RWPE1 (cell line): ENCODE results near the gene PTGES3.

Source experiments
- CTCF ChIA-PET: fragments of 350-600 bp; sonication (Branson Sonifier 250); formaldehyde crosslinking; extraction: SDS; loops from one replicate; lab custom pipeline; 2021; lab: Yijun Ruan, JAX
- POLR2A ChIA-PET: fragments of 400-600 bp; formaldehyde crosslinking; extraction: SDS; loops from one replicate; lab custom pipeline; 2020; ENCODE audit warnings: antibody characterized with exemption; ENCODE audit not compliant: low non-redundant PET; lab: Yijun Ruan, JAX
- DNase-seq: peaks from one replicate; pipeline ENCODE4 v3.0.0; 2012; ENCODE audit warnings: low spot score
- H3K27ac ChIP-seq: fragments of 450-650 bp; 2 replicates; pipeline ENCODE4 v1.5.1; 2017
- TF ChIP-seq, protein P1 (sequence below): fragments of 450-650 bp; conservative IDR thresholded peaks from 2 replicates; pipeline ENCODE4 v1.5.1; 2017; ENCODE audit warnings: low read depth, mild to moderate bottlenecking

PTGES3 gene

DNA sequence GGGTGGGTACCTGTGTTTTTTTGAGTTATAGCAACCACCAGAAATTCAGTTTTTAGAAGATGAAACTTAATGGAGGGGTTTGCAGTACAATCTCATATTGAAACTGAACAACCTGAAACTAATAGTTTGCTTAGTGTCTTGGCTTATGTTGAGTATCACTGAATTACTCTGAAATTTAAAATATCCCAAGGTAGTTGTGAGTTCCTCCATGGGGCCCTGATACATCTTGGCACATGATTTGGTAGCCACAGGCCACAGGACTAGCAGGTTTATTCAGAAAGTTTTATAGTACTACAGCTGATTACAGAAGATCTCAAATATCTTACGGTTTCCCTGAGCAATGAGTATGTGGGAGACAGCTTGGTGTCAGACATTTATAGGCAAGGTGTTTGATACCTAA lies 10.4 kb downstream of the PTGES3 start:
- peak overlapping the region; percentile 49; the same call in 1 of the 2 replicates for H3K27ac ChIP-seq
- no peak for DNase-seq
- CTCF ChIA-PET: no interaction called here
- POLR2A ChIA-PET: interaction anchor here (1.1 kb wide), 1 partner anchor 9 kb away, joined by 3 read pairs; no protein-coding TSS in a partner anchor
- TF ChIP-seq, protein P1, sequence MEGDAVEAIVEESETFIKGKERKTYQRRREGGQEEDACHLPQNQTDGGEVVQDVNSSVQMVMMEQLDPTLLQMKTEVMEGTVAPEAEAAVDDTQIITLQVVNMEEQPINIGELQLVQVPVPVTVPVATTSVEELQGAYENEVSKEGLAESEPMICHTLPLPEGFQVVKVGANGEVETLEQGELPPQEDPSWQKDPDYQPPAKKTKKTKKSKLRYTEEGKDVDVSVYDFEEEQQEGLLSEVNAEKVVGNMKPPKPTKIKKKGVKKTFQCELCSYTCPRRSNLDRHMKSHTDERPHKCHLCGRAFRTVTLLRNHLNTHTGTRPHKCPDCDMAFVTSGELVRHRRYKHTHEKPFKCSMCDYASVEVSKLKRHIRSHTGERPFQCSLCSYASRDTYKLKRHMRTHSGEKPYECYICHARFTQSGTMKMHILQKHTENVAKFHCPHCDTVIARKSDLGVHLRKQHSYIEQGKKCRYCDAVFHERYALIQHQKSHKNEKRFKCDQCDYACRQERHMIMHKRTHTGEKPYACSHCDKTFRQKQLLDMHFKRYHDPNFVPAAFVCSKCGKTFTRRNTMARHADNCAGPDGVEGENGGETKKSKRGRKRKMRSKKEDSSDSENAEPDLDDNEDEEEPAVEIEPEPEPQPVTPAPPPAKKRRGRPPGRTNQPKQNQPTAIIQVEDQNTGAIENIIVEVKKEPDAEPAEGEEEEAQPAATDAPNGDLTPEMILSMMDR: no peak

DNA sequence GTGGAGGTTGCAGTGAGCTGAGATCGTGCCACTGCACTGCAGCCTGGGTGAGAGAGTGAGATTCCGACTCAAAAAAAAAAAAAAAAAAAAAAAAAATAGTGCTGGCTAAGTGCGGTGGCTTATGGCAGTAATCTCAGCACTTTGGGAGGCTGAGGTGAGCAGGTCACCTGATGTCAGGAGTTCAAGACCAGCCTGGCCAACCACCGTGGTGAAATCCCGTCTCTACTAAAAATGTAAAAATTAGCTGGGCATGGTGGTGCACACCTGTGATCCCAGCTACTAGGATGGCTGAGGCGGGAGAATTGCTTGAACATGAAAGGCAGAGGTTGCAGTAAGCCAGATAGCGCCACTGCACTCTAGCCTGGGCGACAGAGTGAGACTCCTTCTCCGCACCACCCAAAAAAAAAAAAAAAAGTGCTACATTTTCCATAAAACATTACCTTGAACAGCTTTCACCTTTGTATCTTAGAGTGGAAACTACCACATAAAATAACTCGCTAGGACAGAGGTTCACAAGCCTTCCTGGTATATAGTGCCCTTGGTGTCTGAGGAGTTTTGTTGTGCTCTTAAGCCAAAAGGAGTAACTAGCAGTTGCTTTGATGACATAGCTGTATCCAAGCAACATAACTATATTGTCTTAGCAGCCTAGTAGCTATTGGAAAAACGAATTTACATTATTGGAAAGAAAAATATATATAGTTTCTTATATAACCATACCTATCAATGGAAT lies 11.1 kb downstream of the PTGES3 start:
- H3K27ac ChIP-seq: peak overlapping the region; percentile 26
- TF ChIP-seq, protein P1: no peak
- DNase-seq: no peak
- ChIA-PET CTCF (interaction anchor here (0.5 kb wide), 1 partner anchor 17 kb away, joined by 12 read pairs; no protein-coding TSS in a partner anchor), POLR2A (interaction anchor here (1.1 kb wide), 1 partner anchor 9 kb away, joined by 3 read pairs; no protein-coding TSS in a partner anchor)

DNA sequence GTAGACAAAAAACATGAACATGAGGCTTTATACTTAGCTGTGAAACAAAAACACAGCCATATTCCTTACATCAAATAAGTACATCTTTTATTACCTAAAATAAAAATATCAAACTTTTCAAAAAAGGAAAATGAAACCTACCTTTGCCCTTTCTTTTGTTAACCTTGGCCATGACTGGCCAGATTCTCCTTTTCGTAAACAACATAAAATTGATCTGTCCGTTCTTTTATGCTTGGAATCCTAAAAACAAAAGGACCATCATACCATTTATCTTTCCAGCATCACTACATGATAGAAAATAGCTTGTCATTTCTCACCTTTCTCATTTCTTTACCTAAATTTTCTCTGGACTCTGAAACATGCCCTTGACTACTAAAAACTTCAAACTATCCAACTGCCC lies 16.5 kb downstream of the PTGES3 start:
- ChIA-PET POLR2A (no interaction called here), CTCF (interaction anchor here (0.7 kb wide), 1 partner anchor 628 kb away, joined by 5 read pairs; no protein-coding TSS in a partner anchor)
- no peak overlapping the region for H3K27ac ChIP-seq
- TF ChIP-seq, protein P1: no peak
- DNase-seq: no peak

DNA sequence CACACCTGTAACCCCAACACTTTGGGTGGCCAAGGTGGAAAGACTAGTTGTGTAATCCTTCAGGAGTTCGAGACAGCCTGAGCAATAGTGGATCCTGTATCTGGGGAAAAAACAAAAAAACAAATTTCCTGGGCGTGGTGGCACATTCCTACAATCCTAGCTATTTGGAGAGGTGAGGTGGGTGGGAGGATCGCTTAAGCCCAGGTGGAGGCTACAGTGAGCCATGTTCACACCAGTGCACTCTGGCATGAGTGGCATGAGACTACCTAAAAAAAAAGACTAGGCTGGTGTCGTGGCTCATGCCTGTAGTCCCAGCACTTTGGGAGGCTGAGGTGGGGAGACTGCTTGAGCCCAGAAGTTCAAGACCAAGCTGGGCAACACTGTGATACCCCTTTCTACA lies 17.2 kb downstream of the PTGES3 start:
- no peak for DNase-seq
- TF ChIP-seq, protein P1: no peak
- CTCF ChIA-PET: interaction anchor here (0.7 kb wide), 2 partner anchors 265 to 629 kb away, joined by 3 to 5 read pairs; no protein-coding TSS in a partner anchor
- POLR2A ChIA-PET: no interaction called here
- H3K27ac ChIP-seq: peak overlapping the region; percentile 46

DNA sequence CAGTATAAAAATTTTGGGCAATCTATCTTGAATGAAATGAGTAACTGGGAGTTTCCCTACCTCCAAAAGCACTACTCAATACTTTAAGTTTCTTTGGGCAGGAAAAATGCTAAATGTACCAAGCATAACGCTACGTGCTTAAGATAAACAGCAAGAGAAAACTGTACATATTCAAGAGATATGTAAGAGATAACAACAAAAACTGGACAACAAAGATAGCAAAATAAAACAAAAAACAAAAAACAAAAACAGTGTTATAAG lies 20.0 kb downstream of the PTGES3 start:
- CTCF ChIA-PET: no interaction called here
- no peak for DNase-seq
- TF ChIP-seq, protein P1: no peak
- H3K27ac ChIP-seq: peak overlapping the region; percentile 63
- POLR2A ChIA-PET: interaction anchor here (1.4 kb wide), 1 partner anchor 10 kb away, joined by 3 read pairs; no protein-coding TSS in a partner anchor

DNA sequence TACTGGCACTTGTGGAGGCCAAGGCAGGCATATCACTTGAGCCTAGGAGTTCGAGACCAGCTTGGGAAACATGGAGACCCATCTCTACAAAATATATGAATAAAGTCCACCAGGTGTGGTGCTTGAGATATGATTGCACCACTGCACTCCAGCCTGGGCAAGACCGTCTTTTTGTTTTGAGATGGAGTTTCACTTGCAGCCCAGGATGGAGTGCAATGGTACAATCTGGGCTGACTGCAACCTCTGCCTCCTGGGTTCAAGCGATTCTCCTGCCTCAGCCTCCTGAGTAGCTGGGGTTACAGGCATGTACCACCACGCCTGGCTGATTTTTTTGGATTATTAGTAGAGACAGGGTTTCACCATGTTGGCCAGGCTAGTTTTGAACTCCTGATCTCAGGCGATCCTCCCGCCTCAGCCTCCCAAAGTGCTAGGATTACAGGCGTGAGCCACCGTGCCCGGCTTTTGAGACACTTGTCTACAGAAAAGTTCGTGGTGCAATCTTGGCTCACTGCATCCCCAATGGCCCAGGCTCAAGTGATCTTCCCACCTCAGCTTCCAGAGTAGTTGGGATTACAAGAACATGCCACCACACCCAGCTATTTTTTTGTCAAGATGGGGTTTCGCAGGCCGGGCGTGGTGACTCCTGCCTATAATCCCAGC lies 26.0 kb downstream of the PTGES3 start:
- no peak for DNase-seq
- CTCF ChIA-PET: interaction anchor here (0.6 to 0.9 kb wide), 4 partner anchors 17 to 79 kb away, joined by 3 to 10 read pairs (median 4); no protein-coding TSS in a partner anchor
- H3K27ac ChIP-seq: peak overlapping the region; percentile 40
- POLR2A ChIA-PET: no interaction called here
- TF ChIP-seq, protein P1: no peak
